GM12892 (cell line): Measurements from ENCODE around the gene C19orf12.

Experiments used
- POLR2A ChIP-seq: IDR thresholded peaks from 2 replicates; pipeline ENCODE4 v1.6.1; 2011; ENCODE audit warnings: low read depth, low read length, control low read depth
- POLR2AphosphoS5 ChIP-seq: IDR thresholded peaks from 2 replicates; pipeline ENCODE4 v1.6.1; 2011; ENCODE audit warnings: low read depth, low read length, control low read depth

GRCh38 chr19:29753190-29753933, 38.3 kb upstream of the C19orf12 start:
- TF ChIP-seq POLR2AphosphoS5 = no peak
- no peak for TF ChIP-seq POLR2A
